22Rv1 (cell line): Measurements from ENCODE around the gene HSFX1.
"Not testable (repeated sequence)": the region's sequence is repeated elsewhere in the genome, so short reads cannot be mapped to it uniquely, and the experiment has no call there.

ENCODE experiments used
- CTCF ChIP-seq: fragments of 450-650 bp; IDR thresholded peaks from 2 replicates; pipeline ENCODE4 v1.5.1; 2017; ENCODE audit warnings: mild to moderate bottlenecking
- ZFX ChIP-seq: fragments of 450-650 bp; IDR thresholded peaks from 2 replicates; pipeline ENCODE4 v1.6.1; 2017; ENCODE audit warnings: antibody characterized with exemption, borderline replicate concordance

GRCh38 chrX:149727308-149727707 lies 46.6 kb upstream of the HSFX1 start:
- not testable (repeated sequence) for TF ChIP-seq CTCF, ZFX
